GM12878 (cell line): ENCODE data around the gene LRGUK.
"Not testable (repeated sequence)": the region's sequence is repeated elsewhere in the genome, so short reads cannot be mapped to it uniquely, and the experiment has no call there.

Experiments used
- CHD2 ChIP-seq: IDR thresholded peaks from 2 replicates; pipeline ENCODE4 v1.6.1; 2011; ENCODE audit warnings: low read depth, low read length, improper control_type of control experiment, borderline replicate concordance
- EZH2 ChIP-seq: IDR thresholded peaks from 2 replicates; pipeline ENCODE4 v1.6.1; 2012; ENCODE audit warnings: low read depth, mild to moderate bottlenecking, control low read depth, inconsistent platforms, low read length, borderline replicate concordance; ENCODE audit not compliant: control insufficient read depth
- SUZ12 ChIP-seq: fragments of 200-600 bp; sonication (generic); IDR thresholded peaks from one replicate; pipeline ENCODE4 v1.6.1; 2018; ENCODE audit warnings: antibody characterized with exemption, mild to moderate bottlenecking; ENCODE audit not compliant: unreplicated experiment
- TF ChIP-seq, protein P1 (sequence below), 3 experiments: IDR thresholded peaks in 2 of 3; conservative IDR thresholded peaks in 1 of 3; 2 replicates each; pipeline ENCODE4 v1.5.1; 2011; ENCODE audit warnings: low read depth in 3 of 3, low read length in 3 of 3, mild to moderate bottlenecking in 3 of 3, control low read depth in 2 of 3, moderate library complexity in 2 of 3, inconsistent platforms in 1 of 3, mixed read lengths in 1 of 3; ENCODE audit not compliant: control insufficient read depth in 2 of 3, insufficient read depth in 1 of 3; ENCODE audit errors: extremely low read depth in 1 of 3

DNA sequence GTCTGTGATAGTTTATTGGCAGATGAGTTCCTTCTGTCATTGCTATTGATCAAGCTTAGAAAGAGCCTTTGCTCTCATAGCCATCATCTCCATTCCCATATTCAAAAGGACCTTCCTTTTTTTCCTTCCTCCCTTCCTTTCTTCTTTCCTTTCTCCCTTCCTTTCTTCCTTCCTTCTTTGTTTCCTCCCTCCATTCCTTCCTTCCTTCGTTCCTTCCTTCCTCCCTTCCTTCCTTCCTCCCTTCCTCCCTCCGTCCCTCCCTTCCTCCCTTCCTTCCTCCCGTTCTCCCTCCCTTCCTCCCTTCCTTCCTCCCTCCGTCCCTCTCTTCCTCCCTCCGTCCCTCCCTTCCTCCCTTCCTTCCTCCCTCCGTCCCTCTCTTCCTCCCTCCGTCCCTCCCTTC, 104.2 kb downstream of the LRGUK start:
- not testable (repeated sequence) for TF ChIP-seq CHD2, SUZ12, EZH2
- TF ChIP-seq, protein P1, sequence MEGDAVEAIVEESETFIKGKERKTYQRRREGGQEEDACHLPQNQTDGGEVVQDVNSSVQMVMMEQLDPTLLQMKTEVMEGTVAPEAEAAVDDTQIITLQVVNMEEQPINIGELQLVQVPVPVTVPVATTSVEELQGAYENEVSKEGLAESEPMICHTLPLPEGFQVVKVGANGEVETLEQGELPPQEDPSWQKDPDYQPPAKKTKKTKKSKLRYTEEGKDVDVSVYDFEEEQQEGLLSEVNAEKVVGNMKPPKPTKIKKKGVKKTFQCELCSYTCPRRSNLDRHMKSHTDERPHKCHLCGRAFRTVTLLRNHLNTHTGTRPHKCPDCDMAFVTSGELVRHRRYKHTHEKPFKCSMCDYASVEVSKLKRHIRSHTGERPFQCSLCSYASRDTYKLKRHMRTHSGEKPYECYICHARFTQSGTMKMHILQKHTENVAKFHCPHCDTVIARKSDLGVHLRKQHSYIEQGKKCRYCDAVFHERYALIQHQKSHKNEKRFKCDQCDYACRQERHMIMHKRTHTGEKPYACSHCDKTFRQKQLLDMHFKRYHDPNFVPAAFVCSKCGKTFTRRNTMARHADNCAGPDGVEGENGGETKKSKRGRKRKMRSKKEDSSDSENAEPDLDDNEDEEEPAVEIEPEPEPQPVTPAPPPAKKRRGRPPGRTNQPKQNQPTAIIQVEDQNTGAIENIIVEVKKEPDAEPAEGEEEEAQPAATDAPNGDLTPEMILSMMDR (IDR thresholded peaks at IDR 0.05 in 2 of 3, conservative IDR thresholded peaks at IDR 0.05 in 1 of 3; ENCODE audit: control insufficient read depth in 2 of 3, extremely low read depth in 1 of 3, insufficient read depth in 1 of 3, low read depth in 3 of 3, low read length in 3 of 3): not testable (repeated sequence)
